Urinary bladder (tissue), 4 donors: ENCODE measurements around the gene LINC01488. TPM values are rescaled to one million over a fixed set of nuclear protein-coding genes. Genes with fewer than 3 reads are reported as not detected.

ENCODE experiments used
- DNase-seq: peaks from one replicate; pipeline ENCODE4 v3.0.0-alpha.2; 2015; ENCODE audit errors: extremely low spot score
- H3K27ac ChIP-seq: one replicate; pipeline ENCODE4 v1.5.1; 2013; ENCODE audit warnings: low read depth, mild to moderate bottlenecking, moderate library complexity
- H3K36me3 ChIP-seq: one replicate; pipeline ENCODE4 v1.6.1; 2013; ENCODE audit warnings: mild to moderate bottlenecking, moderate library complexity; ENCODE audit not compliant: insufficient read depth
- H3K4me1 ChIP-seq: one replicate; pipeline ENCODE4 v1.6.1; 2013; ENCODE audit warnings: mild to moderate bottlenecking, moderate library complexity; ENCODE audit not compliant: insufficient read depth
- H3K4me3 ChIP-seq: one replicate; pipeline ENCODE4 v1.5.1; 2013; ENCODE audit warnings: low read depth, low read length
- WGBS: extraction: QIAGEN DNeasy Blood & Tissue Kit; methylation state at CpG from one replicate; pipeline ENCODE4 v1.1.7; 2013; 5-methylcytosine and 5-hydroxymethylcytosine counted together
- polyA plus RNA-seq: library from polyadenylated mRNA; stranded (reverse); fragments of 200-250 nt; gene quantifications from one replicate; pipeline ENCODE4 v1.2.3, GENCODE V29; 2013
- total RNA-seq: library from RNA; depleted of rRNA; stranded (reverse); fragments of >200 nt; gene quantifications from one replicate; pipeline ENCODE4 v1.2.3, GENCODE V29; 2014
- donor health status: healthy with polysubstance abuse.
- donor health status: healthy.

Gene LINC01488
- total and polyA plus RNA-seq, 2 donors: 0.05 TPM; not detected in 1

GRCh38 chr11:69514771-69515170, 33.3 kb downstream of the LINC01488 start:
- Histone ChIP-seq H3K4me3 (no peak overlapping the region), H3K4me1 (no peaks in the 10 kb centered on the region), H3K36me3 (no peaks in the 10 kb centered on the region), H3K27ac (no peak overlapping the region)
- DNase-seq: no peak
- WGBS: 94% methylated on average over 5 of the region's 5 CpGs

GRCh38 chr11:69515271-69516245, 34.1 kb downstream of the LINC01488 start:
- no peaks in the 10 kb centered on the region for H3K4me1 ChIP-seq
- no peak for DNase-seq
- H3K4me3 ChIP-seq: no peak overlapping the region
- WGBS: 85% methylated on average over 12 of the region's 12 CpGs
- no peaks in the 10 kb centered on the region for H3K36me3 ChIP-seq
- no peak overlapping the region for H3K27ac ChIP-seq

- DNase-seq: no peak
These were observed 35.1 kb downstream of the LINC01488 start for GRCh38 chr11:69516526-69516925.

GRCh38 chr11:69518081-69518950, 36.9 kb downstream of the LINC01488 start:
- 69% methylated on average over 5 of the region's 5 CpGs for WGBS
- DNase-seq: no peak

More at GRCh38 chr11:69516526-69516925, 35.1 kb downstream of the LINC01488 start:
- Histone ChIP-seq H3K36me3 (no peaks in the 10 kb centered on the region), H3K4me1 (no peaks in the 10 kb centered on the region), H3K27ac (no peak overlapping the region), H3K4me3 (no peak overlapping the region)
- 78% methylated on average over 3 of the region's 3 CpGs for WGBS

GRCh38 chr11:69520186-69520916, 38.9 kb downstream of the LINC01488 start:
- no peak for DNase-seq
- WGBS: 98% methylated on average over 1 of the region's 1 CpG

More at GRCh38 chr11:69518081-69518950, 36.9 kb downstream of the LINC01488 start:
- Histone ChIP-seq H3K27ac (no peak overlapping the region), H3K4me3 (no peak overlapping the region), H3K4me1 (no peaks in the 10 kb centered on the region), H3K36me3 (no peaks in the 10 kb centered on the region)

GRCh38 chr11:69521457-69521856, 40.0 kb downstream of the LINC01488 start:
- no peaks in the 10 kb centered on the region for H3K36me3 ChIP-seq
- 69% methylated on average over 4 of the region's 4 CpGs for WGBS
- no peak for DNase-seq
- H3K27ac ChIP-seq: no peak overlapping the region
- H3K4me3 ChIP-seq: no peak overlapping the region
- H3K4me1 ChIP-seq: no peaks in the 10 kb centered on the region

More at GRCh38 chr11:69520186-69520916, 38.9 kb downstream of the LINC01488 start:
- no peaks in the 10 kb centered on the region for H3K36me3 ChIP-seq
- H3K4me3 ChIP-seq: no peak overlapping the region
- H3K27ac ChIP-seq: no peak overlapping the region
- no peaks in the 10 kb centered on the region for H3K4me1 ChIP-seq

GRCh38 chr11:69523453-69523852, 42.0 kb downstream of the LINC01488 start:
- 92% methylated on average over 3 of the region's 3 CpGs for WGBS
- no peak for DNase-seq
- Histone ChIP-seq H3K36me3 (no peaks in the 10 kb centered on the region), H3K4me3 (no peak overlapping the region), H3K4me1 (no peaks in the 10 kb centered on the region), H3K27ac (no peak overlapping the region)

- no peak overlapping the region for H3K4me3 ChIP-seq
- no peaks in the 10 kb centered on the region for H3K4me1 ChIP-seq
- H3K36me3 ChIP-seq: no peaks in the 10 kb centered on the region
- WGBS: 60% methylated on average over 15 of the region's 15 CpGs
- no peak for DNase-seq
- H3K27ac ChIP-seq: no peak overlapping the region
These were observed 42.9 kb downstream of the LINC01488 start for GRCh38 chr11:69524291-69524882.

GRCh38 chr11:69524991-69525411, 43.5 kb downstream of the LINC01488 start:
- Histone ChIP-seq H3K36me3 (no peaks in the 10 kb centered on the region), H3K27ac (no peak overlapping the region), H3K4me1 (no peaks in the 10 kb centered on the region), H3K4me3 (no peak overlapping the region)
- WGBS: 85% methylated on average over 15 of the region's 15 CpGs
- no peak for DNase-seq

GRCh38 chr11:69525516-69526452, 44.3 kb downstream of the LINC01488 start:
- Histone ChIP-seq H3K36me3 (no peaks in the 10 kb centered on the region), H3K4me1 (no peaks in the 10 kb centered on the region), H3K4me3 (no peak overlapping the region), H3K27ac (no peak overlapping the region)
- WGBS: 86% methylated on average over 19 of the region's 19 CpGs
- no peak for DNase-seq

- Histone ChIP-seq H3K36me3 (no peaks in the 10 kb centered on the region), H3K4me1 (no peaks in the 10 kb centered on the region), H3K4me3 (no peak overlapping the region), H3K27ac (no peak overlapping the region)
- 95% methylated on average over 12 of the region's 12 CpGs for WGBS
- no peak for DNase-seq
These were observed 45.0 kb downstream of the LINC01488 start for GRCh38 chr11:69526453-69526810.

GRCh38 chr11:69529001-69529400, 47.5 kb downstream of the LINC01488 start:
- Histone ChIP-seq H3K4me3 (no peak overlapping the region), H3K27ac (no peak overlapping the region), H3K36me3 (no peaks in the 10 kb centered on the region), H3K4me1 (no peaks in the 10 kb centered on the region)
- WGBS: 92% methylated on average over 13 of the region's 13 CpGs
- no peak for DNase-seq
